HEK293 (cell line): ENCODE measurements around the gene ZSCAN20.

Experiments used
- CTCF ChIA-PET: fragments of 350-600 bp; formaldehyde crosslinking; extraction: SDS; loops from one replicate; lab custom pipeline; 2021; ENCODE audit warnings: antibody characterized with exemption; lab: Yijun Ruan, JAX
- POLR2A ChIA-PET: fragments of 300-600 bp; formaldehyde crosslinking; extraction: SDS; loops from one replicate; lab custom pipeline; 2020; ENCODE audit warnings: antibody characterized with exemption, inconsistent platforms; lab: Yijun Ruan, JAX
- H3K27ac ChIP-seq: fragments of 200-500 bp; sonication (Bioruptor generic); 2 replicates; pipeline ENCODE4 v1.5.1; 2014; ENCODE audit warnings: low read depth, low read length, control low read depth, inconsistent platforms; ENCODE audit errors: extremely low read depth
- H3K36me3 ChIP-seq, 2 experiments: fragments of 200-500 bp in 1 of 2; sonication (Bioruptor generic) in 1 of 2; 1 replicate in 1 of 2; 2 replicates in 1 of 2; pipeline ENCODE4 v1.5.1; 2014 to 2017; ENCODE audit warnings: inconsistent platforms in 2 of 2, low read length in 2 of 2; ENCODE audit not compliant: control insufficient read depth in 2 of 2, insufficient read depth in 1 of 2
- H3K4me1 ChIP-seq: fragments of 200-500 bp; sonication (Bioruptor generic); 2 replicates; pipeline ENCODE4 v1.5.1; 2014; ENCODE audit warnings: mild to moderate bottlenecking, low read length, inconsistent platforms; ENCODE audit not compliant: control insufficient read depth, insufficient read depth
- H3K4me3 ChIP-seq: 2 replicates; pipeline ENCODE4 v1.5.1; 2011; ENCODE audit warnings: low read depth, mild to moderate bottlenecking, control low read depth, low read length, moderate library complexity
- H3K9me3 ChIP-seq: fragments of 200-500 bp; sonication (Bioruptor generic); 2 replicates; pipeline ENCODE4 v1.5.1; 2014; ENCODE audit warnings: low read depth, low read length, inconsistent platforms; ENCODE audit not compliant: control insufficient read depth, insufficient read depth
- EGR2 ChIP-seq: fragments of 450-650 bp; formaldehyde crosslinking; IDR thresholded peaks from 2 replicates; pipeline ENCODE4 v1.5.1; 2016; ENCODE audit warnings: low read depth, missing biosample characterization, missing genetic modification characterization
- MYNN ChIP-seq: fragments of 450-650 bp; formaldehyde crosslinking; IDR thresholded peaks from 2 replicates; pipeline ENCODE4 v1.5.1; 2016; ENCODE audit warnings: missing biosample characterization, missing genetic modification characterization, borderline replicate concordance
- ZFP41 ChIP-seq: fragments of 450-650 bp; formaldehyde crosslinking; IDR thresholded peaks from 2 replicates; pipeline ENCODE4 v1.5.1; 2016; ENCODE audit warnings: missing biosample characterization, missing genetic modification characterization, borderline replicate concordance
- ZFP69B ChIP-seq: fragments of 450-650 bp; formaldehyde crosslinking; IDR thresholded peaks from 2 replicates; pipeline ENCODE4 v1.5.1; 2016; ENCODE audit warnings: missing biosample characterization, missing genetic modification characterization
- ZNF112 ChIP-seq: fragments of 450-650 bp; formaldehyde crosslinking; IDR thresholded peaks from 2 replicates; pipeline ENCODE4 v1.5.0; 2017; ENCODE audit warnings: missing biosample characterization, missing genetic modification characterization
- ZNF114 ChIP-seq: fragments of 450-650 bp; formaldehyde crosslinking; IDR thresholded peaks from 2 replicates; pipeline ENCODE4 v1.5.0; 2017; ENCODE audit warnings: missing biosample characterization, missing genetic modification characterization
- ZNF202 ChIP-seq: fragments of 450-650 bp; formaldehyde crosslinking; IDR thresholded peaks from 2 replicates; pipeline ENCODE4 v1.5.1; 2016; ENCODE audit warnings: missing biosample characterization, missing genetic modification characterization, borderline replicate concordance
- ZNF266 ChIP-seq: fragments of 450-650 bp; formaldehyde crosslinking; IDR thresholded peaks from 2 replicates; pipeline ENCODE4 v1.5.1; 2016; ENCODE audit warnings: missing biosample characterization, missing genetic modification characterization, low read depth
- ZNF302 ChIP-seq: fragments of 450-650 bp; formaldehyde crosslinking; IDR thresholded peaks from 2 replicates; pipeline ENCODE4 v1.5.1; 2016; ENCODE audit warnings: missing biosample characterization, missing genetic modification characterization, low read depth
- ZNF311 ChIP-seq: fragments of 450-650 bp; formaldehyde crosslinking; IDR thresholded peaks from 2 replicates; pipeline ENCODE4 v1.5.1; 2017; ENCODE audit warnings: missing biosample characterization, missing genetic modification characterization, borderline replicate concordance
- ZNF37A ChIP-seq: fragments of 450-650 bp; IDR thresholded peaks from 2 replicates; pipeline ENCODE4 v1.5.1; 2018; ENCODE audit warnings: missing biosample characterization, missing genetic modification characterization
- ZNF394 ChIP-seq: fragments of 450-650 bp; formaldehyde crosslinking; IDR thresholded peaks from 2 replicates; pipeline ENCODE4 v1.5.1; 2016; ENCODE audit warnings: missing biosample characterization, missing genetic modification characterization, mild to moderate bottlenecking, moderate library complexity, borderline replicate concordance
- ZNF560 ChIP-seq: fragments of 450-650 bp; formaldehyde crosslinking; IDR thresholded peaks from 2 replicates; pipeline ENCODE4 v1.5.1; 2017; ENCODE audit warnings: missing biosample characterization, missing genetic modification characterization, borderline replicate concordance
- ZNF585B ChIP-seq: fragments of 450-650 bp; formaldehyde crosslinking; IDR thresholded peaks from 2 replicates; pipeline ENCODE4 v1.5.1; 2016; ENCODE audit warnings: missing biosample characterization, missing genetic modification characterization
- ZNF654 ChIP-seq: fragments of 450-650 bp; formaldehyde crosslinking; IDR thresholded peaks from 2 replicates; pipeline ENCODE4 v1.5.1; 2016; ENCODE audit warnings: low read depth, missing biosample characterization, missing genetic modification characterization
- ZNF791 ChIP-seq: fragments of 450-650 bp; formaldehyde crosslinking; IDR thresholded peaks from 2 replicates; pipeline ENCODE4 v1.5.1; 2016; ENCODE audit warnings: missing biosample characterization, missing genetic modification characterization
- TF ChIP-seq, protein P1 (sequence below): fragments of 450-650 bp; formaldehyde crosslinking; IDR thresholded peaks from 2 replicates; pipeline ENCODE4 v1.5.1; 2016; ENCODE audit warnings: missing biosample characterization, missing genetic modification characterization
- TF ChIP-seq, protein P2 (sequence below): fragments of 450-650 bp; formaldehyde crosslinking; IDR thresholded peaks from 2 replicates; pipeline ENCODE4 v1.5.1; 2016; ENCODE audit warnings: missing biosample characterization, missing genetic modification characterization
- TF ChIP-seq, protein P3 (sequence below): fragments of 450-650 bp; formaldehyde crosslinking; IDR thresholded peaks from 2 replicates; pipeline ENCODE4 v1.5.1; 2016; ENCODE audit warnings: missing biosample characterization, missing genetic modification characterization
- TF ChIP-seq, protein P4 (sequence below): fragments of 450-650 bp; formaldehyde crosslinking; IDR thresholded peaks from 2 replicates; pipeline ENCODE4 v1.5.1; 2016; ENCODE audit warnings: missing biosample characterization, missing genetic modification characterization

Gene ZSCAN20

DNA sequence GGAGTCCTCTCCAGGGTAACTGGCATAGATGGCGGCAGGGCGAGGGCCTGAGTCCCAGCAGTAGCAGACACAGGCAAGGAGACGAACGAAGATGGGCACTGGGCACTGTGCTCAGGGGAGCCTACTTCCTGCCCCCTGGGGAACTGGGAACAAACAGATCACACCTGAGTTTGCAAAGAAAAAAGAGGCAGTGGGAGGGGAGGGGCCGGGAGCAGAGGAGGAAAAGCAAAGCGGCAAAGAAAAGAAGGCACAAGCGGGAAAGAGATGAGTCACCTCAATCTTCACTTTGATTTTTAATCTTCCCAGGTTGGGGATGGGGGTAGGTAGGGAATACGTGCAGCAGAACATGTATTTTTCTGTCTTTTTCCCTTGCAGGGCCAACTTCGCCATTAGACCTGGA lies 44.0 kb downstream of the ZSCAN20 start:
- TF ChIP-seq ZNF302 (tag by site-specific recombination) (no peak), EGR2 (tag by site-specific recombination) (no peak), ZNF112 (tag by site-specific recombination) (no peak), ZNF202 (no peak), ZNF311 (no peak), ZNF394 (no peak), ZNF560 (tag by site-specific recombination) (no peak), ZFP69B (tag by site-specific recombination) (no peak), ZFP41 (tag by site-specific recombination) (no peak), ZNF654 (tag by site-specific recombination) (no peak), MYNN (tag by site-specific recombination) (no peak), ZNF37A (tag by site-specific recombination) (no peak), ZNF114 (tag by site-specific recombination) (no peak), ZNF266 (tag by site-specific recombination) (no peak), ZNF585B (tag by site-specific recombination) (no peak), ZNF791 (tag by site-specific recombination) (no peak)
- TF ChIP-seq, protein P1, sequence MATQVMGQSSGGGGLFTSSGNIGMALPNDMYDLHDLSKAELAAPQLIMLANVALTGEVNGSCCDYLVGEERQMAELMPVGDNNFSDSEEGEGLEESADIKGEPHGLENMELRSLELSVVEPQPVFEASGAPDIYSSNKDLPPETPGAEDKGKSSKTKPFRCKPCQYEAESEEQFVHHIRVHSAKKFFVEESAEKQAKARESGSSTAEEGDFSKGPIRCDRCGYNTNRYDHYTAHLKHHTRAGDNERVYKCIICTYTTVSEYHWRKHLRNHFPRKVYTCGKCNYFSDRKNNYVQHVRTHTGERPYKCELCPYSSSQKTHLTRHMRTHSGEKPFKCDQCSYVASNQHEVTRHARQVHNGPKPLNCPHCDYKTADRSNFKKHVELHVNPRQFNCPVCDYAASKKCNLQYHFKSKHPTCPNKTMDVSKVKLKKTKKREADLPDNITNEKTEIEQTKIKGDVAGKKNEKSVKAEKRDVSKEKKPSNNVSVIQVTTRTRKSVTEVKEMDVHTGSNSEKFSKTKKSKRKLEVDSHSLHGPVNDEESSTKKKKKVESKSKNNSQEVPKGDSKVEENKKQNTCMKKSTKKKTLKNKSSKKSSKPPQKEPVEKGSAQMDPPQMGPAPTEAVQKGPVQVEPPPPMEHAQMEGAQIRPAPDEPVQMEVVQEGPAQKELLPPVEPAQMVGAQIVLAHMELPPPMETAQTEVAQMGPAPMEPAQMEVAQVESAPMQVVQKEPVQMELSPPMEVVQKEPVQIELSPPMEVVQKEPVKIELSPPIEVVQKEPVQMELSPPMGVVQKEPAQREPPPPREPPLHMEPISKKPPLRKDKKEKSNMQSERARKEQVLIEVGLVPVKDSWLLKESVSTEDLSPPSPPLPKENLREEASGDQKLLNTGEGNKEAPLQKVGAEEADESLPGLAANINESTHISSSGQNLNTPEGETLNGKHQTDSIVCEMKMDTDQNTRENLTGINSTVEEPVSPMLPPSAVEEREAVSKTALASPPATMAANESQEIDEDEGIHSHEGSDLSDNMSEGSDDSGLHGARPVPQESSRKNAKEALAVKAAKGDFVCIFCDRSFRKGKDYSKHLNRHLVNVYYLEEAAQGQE (tag by site-specific recombination) = no peak
- TF ChIP-seq, protein P2, sequence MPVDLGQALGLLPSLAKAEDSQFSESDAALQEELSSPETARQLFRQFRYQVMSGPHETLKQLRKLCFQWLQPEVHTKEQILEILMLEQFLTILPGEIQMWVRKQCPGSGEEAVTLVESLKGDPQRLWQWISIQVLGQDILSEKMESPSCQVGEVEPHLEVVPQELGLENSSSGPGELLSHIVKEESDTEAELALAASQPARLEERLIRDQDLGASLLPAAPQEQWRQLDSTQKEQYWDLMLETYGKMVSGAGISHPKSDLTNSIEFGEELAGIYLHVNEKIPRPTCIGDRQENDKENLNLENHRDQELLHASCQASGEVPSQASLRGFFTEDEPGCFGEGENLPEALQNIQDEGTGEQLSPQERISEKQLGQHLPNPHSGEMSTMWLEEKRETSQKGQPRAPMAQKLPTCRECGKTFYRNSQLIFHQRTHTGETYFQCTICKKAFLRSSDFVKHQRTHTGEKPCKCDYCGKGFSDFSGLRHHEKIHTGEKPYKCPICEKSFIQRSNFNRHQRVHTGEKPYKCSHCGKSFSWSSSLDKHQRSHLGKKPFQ (tag by site-specific recombination) = no peak
- TF ChIP-seq, protein P3, sequence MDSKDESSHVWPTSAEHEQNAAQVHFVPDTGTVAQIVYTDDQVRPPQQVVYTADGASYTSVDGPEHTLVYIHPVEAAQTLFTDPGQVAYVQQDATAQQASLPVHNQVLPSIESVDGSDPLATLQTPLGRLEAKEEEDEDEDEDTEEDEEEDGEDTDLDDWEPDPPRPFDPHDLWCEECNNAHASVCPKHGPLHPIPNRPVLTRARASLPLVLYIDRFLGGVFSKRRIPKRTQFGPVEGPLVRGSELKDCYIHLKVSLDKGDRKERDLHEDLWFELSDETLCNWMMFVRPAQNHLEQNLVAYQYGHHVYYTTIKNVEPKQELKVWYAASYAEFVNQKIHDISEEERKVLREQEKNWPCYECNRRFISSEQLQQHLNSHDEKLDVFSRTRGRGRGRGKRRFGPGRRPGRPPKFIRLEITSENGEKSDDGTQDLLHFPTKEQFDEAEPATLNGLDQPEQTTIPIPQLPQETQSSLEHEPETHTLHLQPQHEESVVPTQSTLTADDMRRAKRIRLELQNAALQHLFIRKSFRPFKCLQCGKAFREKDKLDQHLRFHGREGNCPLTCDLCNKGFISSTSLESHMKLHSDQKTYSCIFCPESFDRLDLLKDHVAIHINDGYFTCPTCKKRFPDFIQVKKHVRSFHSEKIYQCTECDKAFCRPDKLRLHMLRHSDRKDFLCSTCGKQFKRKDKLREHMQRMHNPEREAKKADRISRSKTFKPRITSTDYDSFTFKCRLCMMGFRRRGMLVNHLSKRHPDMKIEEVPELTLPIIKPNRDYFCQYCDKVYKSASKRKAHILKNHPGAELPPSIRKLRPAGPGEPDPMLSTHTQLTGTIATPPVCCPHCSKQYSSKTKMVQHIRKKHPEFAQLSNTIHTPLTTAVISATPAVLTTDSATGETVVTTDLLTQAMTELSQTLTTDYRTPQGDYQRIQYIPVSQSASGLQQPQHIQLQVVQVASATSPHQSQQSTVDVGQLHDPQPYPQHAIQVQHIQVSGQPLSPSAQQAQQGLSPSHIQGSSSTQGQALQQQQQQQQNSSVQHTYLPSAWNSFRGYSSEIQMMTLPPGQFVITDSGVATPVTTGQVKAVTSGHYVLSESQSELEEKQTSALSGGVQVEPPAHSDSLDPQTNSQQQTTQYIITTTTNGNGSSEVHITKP = no peak
- TF ChIP-seq, protein P4, sequence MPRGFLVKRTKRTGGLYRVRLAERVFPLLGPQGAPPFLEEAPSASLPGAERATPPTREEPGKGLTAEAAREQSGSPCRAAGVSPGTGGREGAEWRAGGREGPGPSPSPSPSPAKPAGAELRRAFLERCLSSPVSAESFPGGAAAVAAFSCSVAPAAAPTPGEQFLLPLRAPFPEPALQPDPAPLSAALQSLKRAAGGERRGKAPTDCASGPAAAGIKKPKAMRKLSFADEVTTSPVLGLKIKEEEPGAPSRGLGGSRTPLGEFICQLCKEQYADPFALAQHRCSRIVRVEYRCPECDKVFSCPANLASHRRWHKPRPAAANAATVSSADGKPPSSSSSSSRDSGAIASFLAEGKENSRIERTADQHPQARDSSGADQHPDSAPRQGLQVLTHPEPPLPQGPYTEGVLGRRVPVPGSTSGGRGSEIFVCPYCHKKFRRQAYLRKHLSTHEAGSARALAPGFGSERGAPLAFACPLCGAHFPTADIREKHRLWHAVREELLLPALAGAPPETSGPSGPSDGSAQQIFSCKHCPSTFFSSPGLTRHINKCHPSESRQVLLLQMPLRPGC (tag by site-specific recombination) = no peak
- ChIA-PET CTCF (no interaction called here), POLR2A (no interaction called here)
- no peak overlapping the region for H3K4me3 ChIP-seq
- no peaks in the 10 kb centered on the region for H3K9me3 ChIP-seq
- H3K36me3 ChIP-seq = no peaks in the 10 kb centered on the region
- no peaks in the 10 kb centered on the region for H3K4me1 ChIP-seq
- H3K27ac ChIP-seq = no peak overlapping the region
